MM.1S (cell line): ENCODE measurements around the gene DIO3.

Experiments used
- EZH2 ChIP-seq: fragments of 300-600 bp; sonication (generic); optimal IDR thresholded peaks from 2 replicates; pipeline ENCODE3; 2017; ENCODE audit warnings: low read depth, mild to moderate bottlenecking, antibody characterized with exemption, low read length, mixed read lengths
- TF ChIP-seq, protein P1 (sequence below): fragments of 300-600 bp; sonication (generic); IDR thresholded peaks from 2 replicates; pipeline ENCODE4 v1.5.1; 2016; ENCODE audit warnings: antibody characterized with exemption, low read length, mixed read lengths

- TF ChIP-seq, protein P1, sequence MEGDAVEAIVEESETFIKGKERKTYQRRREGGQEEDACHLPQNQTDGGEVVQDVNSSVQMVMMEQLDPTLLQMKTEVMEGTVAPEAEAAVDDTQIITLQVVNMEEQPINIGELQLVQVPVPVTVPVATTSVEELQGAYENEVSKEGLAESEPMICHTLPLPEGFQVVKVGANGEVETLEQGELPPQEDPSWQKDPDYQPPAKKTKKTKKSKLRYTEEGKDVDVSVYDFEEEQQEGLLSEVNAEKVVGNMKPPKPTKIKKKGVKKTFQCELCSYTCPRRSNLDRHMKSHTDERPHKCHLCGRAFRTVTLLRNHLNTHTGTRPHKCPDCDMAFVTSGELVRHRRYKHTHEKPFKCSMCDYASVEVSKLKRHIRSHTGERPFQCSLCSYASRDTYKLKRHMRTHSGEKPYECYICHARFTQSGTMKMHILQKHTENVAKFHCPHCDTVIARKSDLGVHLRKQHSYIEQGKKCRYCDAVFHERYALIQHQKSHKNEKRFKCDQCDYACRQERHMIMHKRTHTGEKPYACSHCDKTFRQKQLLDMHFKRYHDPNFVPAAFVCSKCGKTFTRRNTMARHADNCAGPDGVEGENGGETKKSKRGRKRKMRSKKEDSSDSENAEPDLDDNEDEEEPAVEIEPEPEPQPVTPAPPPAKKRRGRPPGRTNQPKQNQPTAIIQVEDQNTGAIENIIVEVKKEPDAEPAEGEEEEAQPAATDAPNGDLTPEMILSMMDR: no peak
- TF ChIP-seq EZH2: no peak
These were observed 40.4 kb upstream of the DIO3 start for GRCh38 chr14:101520621-101521472.
